HepG2 (cell line): ENCODE results near the gene SSBP2. TPM values are rescaled to one million over a fixed set of nuclear protein-coding genes. Genes with fewer than 3 reads are reported as not detected.

Experiments
- ATAC-seq: fragments of 200-7000 bp; cut with Tn5 transposase; 3 replicates; pipeline ENCODE4 v1.9.1; 2020; ENCODE audit warnings: mild to moderate bottlenecking, moderate library complexity
- BruUV-seq: library from RNA; stranded (reverse); fragments of 400-500 nt; replicated peaks from 2 replicates; lab custom pipeline; 2021; lab: Mats Ljungman, UMichigan
- CTCF ChIA-PET: fragments of 300-600 bp; formaldehyde crosslinking; extraction: SDS; loops from one replicate; lab custom pipeline; 2021; ENCODE audit warnings: low total read pairs, inconsistent platforms, low intra/inter-chr PET ratio; lab: Yijun Ruan, JAX
- POLR2A ChIA-PET: fragments of 350-600 bp; sonication (Branson Sonifier 250); formaldehyde crosslinking; loops from one replicate; lab custom pipeline; 2020; ENCODE audit warnings: antibody characterized with exemption, inconsistent platforms; lab: Yijun Ruan, JAX
- DNase-seq: peaks from one replicate; pipeline ENCODE4 v3.0.0-alpha.2; 2015; ENCODE audit warnings: low spot score
- FAIRE-seq: peaks from 3 replicates; lab custom pipeline; 2011; peaks lifted over from hg19 to GRCh38; lab: Jason Lieb, UNC
- H2AFZ ChIP-seq: one replicate; pipeline ENCODE4 v1.6.1; 2011; ENCODE audit warnings: low read length, inconsistent platforms
- H3K27ac ChIP-seq: fragments of 300-600 bp; 3 replicates; pipeline ENCODE4 v1.8.0; 2011; ENCODE audit warnings: mixed run types, mild to moderate bottlenecking, mixed read lengths, low read length, inconsistent platforms; ENCODE audit not compliant: insufficient read depth; ENCODE audit errors: extremely low read length
- H3K27me3 ChIP-seq, 2 experiments: fragments of 200-600 bp in 1 of 2; 2 replicates in 1 of 2; 3 replicates in 1 of 2; pipeline versions ENCODE4 v1.6.0 to v1.8.0; 2011; ENCODE audit warnings: low read length in 2 of 2, mild to moderate bottlenecking in 2 of 2, moderate library complexity in 2 of 2, inconsistent platforms in 1 of 2; ENCODE audit not compliant: insufficient read depth in 2 of 2, control insufficient read depth in 1 of 2
- H3K36me3 ChIP-seq, 2 experiments: fragments of 200-600 bp in 1 of 2; replicated peaks in 1 of 2; 2 replicates in 1 of 2; 3 replicates in 1 of 2; pipeline versions ENCODE4 v1.5.1 to v1.8.0; 2011; ENCODE audit warnings: low read length in 2 of 2, inconsistent platforms in 1 of 2; ENCODE audit not compliant: insufficient read depth in 2 of 2, control insufficient read depth in 1 of 2
- H3K4me1 ChIP-seq: 2 replicates; pipeline ENCODE4 v1.5.1; 2012; ENCODE audit warnings: low read length, inconsistent platforms; ENCODE audit not compliant: insufficient read depth
- H3K4me2 ChIP-seq: 2 replicates; pipeline ENCODE4 v1.6.0; 2011; ENCODE audit warnings: low read depth, low read length, inconsistent platforms
- H3K4me3 ChIP-seq, 3 experiments: fragments of 200-600 bp in 1 of 3; sonication (generic), shearing (Covaris generic) in 1 of 3; replicated peaks in 1 of 3; 2 replicates each; pipeline ENCODE4 v1.5.1; 2011 to 2016; ENCODE audit warnings: low read length in 3 of 3, inconsistent platforms in 2 of 3, low read depth in 2 of 3, mild to moderate bottlenecking in 2 of 3, control low read depth in 1 of 3, mixed read lengths in 1 of 3; ENCODE audit not compliant: insufficient read depth in 1 of 3
- H3K79me2 ChIP-seq: one replicate; pipeline ENCODE4 v1.6.1; 2011; ENCODE audit warnings: low read length, inconsistent platforms; ENCODE audit not compliant: insufficient read depth
- H3K9ac ChIP-seq: 2 replicates; pipeline ENCODE4 v1.6.0; 2011; ENCODE audit warnings: mild to moderate bottlenecking, low read depth, low read length, inconsistent platforms; ENCODE audit not compliant: insufficient read depth
- H3K9me3 ChIP-seq: 2 replicates; pipeline ENCODE4 v1.5.1; 2012; ENCODE audit warnings: mild to moderate bottlenecking, low read length
- H4K20me1 ChIP-seq: 2 replicates; pipeline ENCODE4 v1.6.0; 2011; ENCODE audit warnings: inconsistent platforms, mild to moderate bottlenecking, low read length, moderate library complexity; ENCODE audit not compliant: insufficient read depth
- BRD4 ChIP-seq: sonication (generic); formaldehyde crosslinking; IDR thresholded peaks from 2 replicates; pipeline ENCODE4 v1.4.0; 2020; ENCODE audit warnings: missing genetic modification reagents
- EED ChIP-seq: sonication (generic); formaldehyde crosslinking; IDR thresholded peaks from 2 replicates; pipeline ENCODE4 v1.5.0; 2020; ENCODE audit warnings: mild to moderate bottlenecking, missing genetic modification reagents
- FOXJ3 ChIP-seq: sonication (generic); formaldehyde crosslinking; IDR thresholded peaks from 2 replicates; pipeline ENCODE4 v1.4.0; 2020; ENCODE audit warnings: missing genetic modification reagents, mild to moderate bottlenecking, borderline replicate concordance
- GMEB1 ChIP-seq: sonication (generic); formaldehyde crosslinking; IDR thresholded peaks from 2 replicates; pipeline ENCODE4 v1.5.1; 2020; ENCODE audit warnings: missing genetic modification reagents, mild to moderate bottlenecking, borderline replicate concordance
- HMG20B ChIP-seq: conservative IDR thresholded peaks from 2 replicates; pipeline ENCODE4 v1.6.1; 2016; ENCODE audit warnings: missing genetic modification reagents, missing compliant biosample characterization
- PLRG1 ChIP-seq: fragments of 450-650 bp; conservative IDR thresholded peaks from 2 replicates; pipeline ENCODE4 v1.6.1; 2016
- SPEN ChIP-seq: sonication (generic); formaldehyde crosslinking; IDR thresholded peaks from 2 replicates; pipeline ENCODE4 v1.5.1; 2020; ENCODE audit warnings: low read depth, mild to moderate bottlenecking, missing genetic modification reagents
- WGBS: methylation state at CpG from one replicate; pipeline ENCODE4 v1.1.6; 2017; ENCODE audit warnings: low lambda C conversion rate; 5-methylcytosine and 5-hydroxymethylcytosine counted together
- in situ Hi-C: cut with HindIII; loops from 2 replicates; pipeline ENCODE4 v1.10.0; 2017; ENCODE audit warnings: low pct_unique_long_range_greater_than_20kb; ENCODE audit not compliant: extremely low pct_ligation_motif_present
- intact Hi-C: fragments of 100-400 bp; cut with micrococcal nuclease; formaldehyde crosslinking; loops from one replicate; pipeline ENCODE4 v1.10.0; 2022; ENCODE audit not compliant: unreplicated experiment
- polyA plus RNA-seq, 8 experiments: library from polyadenylated mRNA; depleted of rRNA in 3 of 8; stranded (reverse) in 7 of 8; unstranded in 1 of 8; fragments of >200 nt; fragmentation: Illumina TruSeq in 4 of 8; extraction: Trizol in 4 of 8; gene quantifications; 2 replicates each; pipeline versions ENCODE4 v1.2.1 to v1.2.3, GENCODE V29; 2011 to 2016; ENCODE audit warnings: low read depth in 4 of 8, missing spikeins in 1 of 8, mixed read lengths in 1 of 8; ENCODE audit not compliant: insufficient read depth in 1 of 8
- total RNA-seq, 5 experiments: library from RNA; depleted of rRNA; stranded (reverse); fragments of >200 nt; fragmentation: Illumina TruSeq; extraction: Trizol; gene quantifications; 2 replicates each; pipeline ENCODE4 v1.2.3, GENCODE V29; 2016; ENCODE audit warnings: low read depth in 1 of 5

Gene SSBP2
- total and polyA plus RNA-seq, 2 of the 13 experiments (the other 11 are each of a cell fraction or from before 2014, with no cell fraction given): 0.16 TPM; not detected in 1

DNA sequence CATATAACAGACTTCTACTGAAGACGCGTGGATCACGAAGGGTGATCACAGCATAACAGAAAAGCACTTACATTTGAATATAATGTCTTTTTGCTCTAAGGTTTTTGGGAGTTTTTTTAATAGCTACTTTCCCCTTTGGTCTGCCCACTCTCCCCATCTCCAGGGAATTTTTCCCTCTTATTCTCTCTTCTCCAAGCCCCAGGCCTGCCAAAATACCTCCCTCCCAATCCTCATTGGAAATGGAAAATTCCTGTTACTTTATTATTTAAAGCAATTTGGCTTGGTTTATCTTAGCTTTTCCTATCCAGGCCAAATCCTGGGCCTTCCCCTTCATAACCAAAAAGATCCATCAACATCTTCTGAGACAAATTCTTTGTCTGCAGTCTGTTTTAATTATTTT, 22.3 kb upstream of the SSBP2 start:
- H3K27me3 ChIP-seq: no peaks in the 10 kb centered on the region
- intact Hi-C loops (no loop called here), in situ Hi-C loops (no loop called here)
- ATAC-seq: no peak
- no peaks in the 10 kb centered on the region for H3K79me2 ChIP-seq
- no peak overlapping the region for H3K4me2 ChIP-seq
- no peak overlapping the region for H3K9ac ChIP-seq
- DNase-seq: no peak
- H3K4me1 ChIP-seq: no peaks in the 10 kb centered on the region
- no peaks in the 10 kb centered on the region for H3K9me3 ChIP-seq
- no peak overlapping the region for H3K27ac ChIP-seq
- BruUV-seq: no TSS peak
- FAIRE-seq: no peak
- POLR2A ChIA-PET: no interaction called here
- no peaks in the 10 kb centered on the region for H3K36me3 ChIP-seq
- 90% methylated on average over 3 of the region's 3 CpGs for whole genome bisulfite sequencing
- no peak overlapping the region for H2AFZ ChIP-seq
- H3K4me3 ChIP-seq: no peak overlapping the region
- CTCF ChIA-PET: no interaction called here
- no peaks in the 10 kb centered on the region for H4K20me1 ChIP-seq
- no peak for TF ChIP-seq FOXJ3

DNA sequence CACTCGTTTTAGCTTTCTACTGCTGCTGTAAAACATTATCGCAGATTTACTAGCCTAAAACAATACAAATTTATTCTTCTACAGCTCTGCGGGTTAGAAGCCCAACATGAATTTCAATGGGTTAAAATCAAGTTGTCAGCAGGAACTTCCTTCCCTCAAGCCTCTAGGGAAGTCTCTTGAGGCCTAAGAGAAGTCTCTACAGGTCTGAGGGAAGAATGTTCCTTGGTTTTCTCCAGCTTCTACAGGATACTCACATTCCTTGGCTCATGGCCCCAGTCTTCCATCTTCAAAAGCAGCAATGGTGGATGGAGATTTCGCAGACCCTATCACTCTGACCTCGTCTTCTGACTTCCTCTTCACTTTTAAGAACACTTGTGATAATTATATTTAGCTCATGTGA, 21.6 kb upstream of the SSBP2 start:
- Histone ChIP-seq H2AFZ (no peak overlapping the region), H3K27ac (no peak overlapping the region), H3K9ac (no peak overlapping the region), H3K36me3 (no peaks in the 10 kb centered on the region), H3K9me3 (no peaks in the 10 kb centered on the region), H3K27me3 (no peaks in the 10 kb centered on the region), H4K20me1 (no peaks in the 10 kb centered on the region), H3K4me3 (no peak overlapping the region), H3K79me2 (no peaks in the 10 kb centered on the region), H3K4me2 (no peak overlapping the region), H3K4me1 (no peaks in the 10 kb centered on the region)
- FAIRE-seq (no peak), DNase-seq (no peak), ATAC-seq (no peak)
- CTCF ChIA-PET: no interaction called here
- BruUV-seq: no TSS peak
- in situ Hi-C loops: no loop called here
- intact Hi-C loops: no loop called here
- POLR2A ChIA-PET: no interaction called here
- 41% methylated on average over 5 of the region's 5 CpGs for WGBS
- TF ChIP-seq SPEN (CRISPR knock-in tag) (no peak), EED (CRISPR knock-in tag) (no peak), BRD4 (no peak), HMG20B (CRISPR knock-in tag) (no peak), PLRG1 (no peak), GMEB1 (CRISPR knock-in tag) (no peak)
